ENCODE data around the gene SULT1A2.
"Not testable (repeated sequence)": the region's sequence is repeated elsewhere in the genome, so short reads cannot be mapped to it uniquely, and the experiment has no call there.

SULT1A2 gene

DNA sequence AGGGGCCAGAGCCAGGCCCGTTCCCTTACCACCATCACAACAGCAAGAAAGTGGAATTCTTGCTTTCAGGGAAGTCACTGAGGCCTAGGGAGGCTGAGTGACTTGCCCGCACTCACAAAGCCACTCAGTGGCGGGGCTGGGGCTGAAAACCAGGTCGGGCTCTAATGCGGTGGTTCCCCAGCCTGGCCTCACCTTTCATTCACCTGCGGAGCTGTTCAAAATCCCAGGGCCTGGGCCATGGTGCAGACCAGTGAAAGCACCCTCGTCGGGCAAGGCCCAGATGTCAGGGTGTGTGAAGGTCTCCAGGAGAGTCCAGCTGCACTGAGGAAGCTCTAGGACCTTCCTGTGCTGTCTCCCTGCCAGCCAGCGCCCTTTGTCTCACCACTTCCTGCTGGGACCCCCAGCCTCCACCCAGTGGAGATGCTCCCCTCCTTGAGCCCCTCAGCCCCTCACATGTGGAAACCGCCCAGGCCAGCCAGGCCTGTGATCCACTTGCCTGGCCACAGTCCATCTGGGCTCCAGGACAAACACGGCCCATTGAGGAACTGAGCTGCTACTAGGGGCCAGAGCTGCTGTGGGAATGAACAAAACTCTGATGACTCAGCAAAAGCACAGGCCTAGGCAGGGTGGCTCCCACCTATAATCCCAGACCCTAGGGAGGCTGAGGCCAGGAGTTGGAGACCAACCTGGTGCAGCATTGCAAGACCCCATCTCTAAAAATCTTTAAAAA, 12.2 kb upstream of the SULT1A2 start:
- not testable (repeated sequence) for DNase-seq

DNA sequence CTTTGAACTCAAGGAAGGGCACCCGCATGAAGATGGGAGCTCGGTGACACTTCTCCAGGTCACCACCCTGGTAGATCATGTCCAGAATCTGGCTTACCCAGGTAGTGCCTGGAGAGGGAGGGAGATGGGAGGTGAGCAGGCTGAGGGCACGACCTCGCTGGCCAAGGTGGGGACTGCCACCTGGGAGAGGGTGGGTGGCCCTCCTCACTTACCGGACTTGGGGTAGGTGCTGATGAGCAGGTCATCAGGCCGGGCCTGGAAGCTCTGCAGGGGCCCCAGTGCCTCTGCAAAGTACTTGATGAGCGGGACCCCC, 11.6 kb upstream of the SULT1A2 start:
- not testable (repeated sequence) for DNase-seq

DNA sequence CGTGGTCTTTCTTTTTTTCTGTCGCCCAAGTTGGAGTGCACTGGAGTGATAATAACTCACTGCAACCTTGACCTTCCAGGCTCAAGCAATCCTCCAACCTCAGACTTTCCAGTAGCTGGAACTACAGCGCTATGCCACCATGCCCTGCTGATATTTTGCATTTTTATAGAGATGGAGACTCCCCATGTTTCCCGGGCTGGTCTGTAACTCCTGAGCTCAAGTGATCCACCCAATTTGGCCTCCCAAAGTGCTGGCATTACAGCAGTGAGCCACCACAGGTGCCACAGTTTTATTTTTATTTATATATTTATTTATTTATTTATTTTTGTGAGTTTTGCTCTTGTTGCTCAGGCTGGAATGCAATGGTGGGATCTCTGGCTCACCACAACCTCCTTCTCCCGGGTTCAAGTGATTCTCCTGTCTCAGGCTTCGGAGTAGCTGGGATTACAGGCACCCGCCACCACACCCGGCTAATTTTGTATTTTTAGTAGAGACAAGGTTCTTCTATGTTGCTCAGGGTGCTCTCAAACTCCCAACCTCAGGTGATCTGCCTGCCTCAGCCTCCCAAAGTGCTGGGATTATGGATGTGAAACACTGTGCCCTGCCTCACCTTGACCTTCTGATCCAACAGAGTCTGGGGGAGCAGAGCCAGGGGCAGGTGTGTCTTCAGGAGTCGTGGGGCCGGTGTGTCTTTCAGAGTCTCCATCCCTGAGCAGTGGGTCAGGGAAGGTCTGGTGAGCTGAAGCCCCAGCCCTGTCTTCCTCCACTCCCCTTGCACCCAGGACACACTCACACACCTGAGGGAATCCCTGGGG, 11.0 kb upstream of the SULT1A2 start:
- not testable (repeated sequence) for DNase-seq

- no peak for DNase-seq
Measured at GRCh38 chr16:28607116-28607623, 10.3 kb upstream of the SULT1A2 start.

- no peak for DNase-seq
Measured at GRCh38 chr16:28606291-28607115, 9.7 kb upstream of the SULT1A2 start.

DNA sequence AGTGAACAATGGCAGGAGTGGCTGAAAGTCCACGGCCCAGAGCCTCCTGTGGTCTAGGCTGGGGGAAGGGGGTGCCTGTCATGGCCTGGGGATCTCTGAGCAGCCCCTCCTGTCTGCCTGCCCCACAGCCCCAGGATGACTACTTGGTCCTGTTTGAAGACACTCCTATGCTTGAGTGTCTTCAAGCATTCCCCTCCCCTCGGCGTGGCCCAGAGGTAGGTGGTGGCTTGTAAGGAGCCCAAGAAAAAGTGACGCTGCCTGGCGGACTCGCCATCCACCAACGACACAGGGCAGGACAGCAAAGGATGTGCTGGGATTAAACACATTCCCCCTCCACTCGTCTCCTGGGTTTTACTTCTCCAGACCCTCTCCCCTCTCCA, 7.3 kb upstream of the SULT1A2 start:
- no peak for DNase-seq

- DNase-seq: no peak
Measured at GRCh38 chr16:28603381-28604185, 6.7 kb upstream of the SULT1A2 start.

DNA sequence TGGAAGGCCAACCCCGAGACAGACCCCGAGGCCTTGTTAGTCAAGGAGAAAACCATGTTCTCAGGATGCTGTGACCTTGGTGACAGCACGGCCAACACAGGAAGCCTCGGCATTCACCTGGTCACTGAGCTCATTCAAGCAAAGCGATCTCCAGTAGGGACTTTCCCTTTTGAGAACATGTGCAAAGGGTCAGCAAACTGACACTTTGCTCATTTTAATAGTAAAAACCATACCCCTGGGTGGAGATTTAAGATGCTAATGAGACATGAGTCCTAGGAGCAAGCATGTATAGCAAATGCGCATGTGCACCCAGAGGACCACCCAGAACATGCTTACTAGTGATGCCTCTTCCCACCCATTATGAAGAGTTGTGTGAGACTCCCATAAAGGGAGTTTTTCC, 5.7 kb upstream of the SULT1A2 start:
- DNase-seq: no peak

GRCh38 chr16:28602062-28602461, 5.2 kb upstream of the SULT1A2 start:
- DNase-seq: not testable (repeated sequence)

DNA sequence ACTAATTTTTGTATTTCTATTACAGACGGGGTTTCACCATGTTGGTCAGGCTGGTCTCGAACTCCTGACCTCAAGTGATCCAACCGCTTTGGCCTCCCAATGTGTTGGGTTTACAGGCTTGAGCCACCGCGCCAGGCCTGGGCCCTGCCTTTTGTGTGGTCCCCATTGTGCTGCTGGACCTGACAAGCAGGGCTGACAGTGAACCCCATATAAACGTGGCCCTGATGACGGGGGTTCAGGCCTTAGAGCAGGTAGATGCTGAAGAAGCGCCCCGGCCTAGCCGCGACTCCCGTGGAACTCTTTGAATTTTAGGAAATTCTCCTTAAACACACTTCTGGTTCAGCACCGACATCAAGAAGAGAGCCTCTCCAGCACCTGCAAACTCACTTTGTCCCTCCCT, 4.7 kb upstream of the SULT1A2 start:
- DNase-seq: not testable (repeated sequence)

- DNase-seq: not testable (repeated sequence)
Measured at GRCh38 chr16:28600965-28601364, 4.1 kb upstream of the SULT1A2 start.

- DNase-seq: not testable (repeated sequence)
Measured at GRCh38 chr16:28599377-28600285, 2.8 kb upstream of the SULT1A2 start.

GRCh38 chr16:28597692-28598261, 927 bp upstream of the SULT1A2 start:
- DNase-seq: no peak

GRCh38 chr16:28596115-28596630, 677 bp downstream of the SULT1A2 start:
- no peak for DNase-seq

DNA sequence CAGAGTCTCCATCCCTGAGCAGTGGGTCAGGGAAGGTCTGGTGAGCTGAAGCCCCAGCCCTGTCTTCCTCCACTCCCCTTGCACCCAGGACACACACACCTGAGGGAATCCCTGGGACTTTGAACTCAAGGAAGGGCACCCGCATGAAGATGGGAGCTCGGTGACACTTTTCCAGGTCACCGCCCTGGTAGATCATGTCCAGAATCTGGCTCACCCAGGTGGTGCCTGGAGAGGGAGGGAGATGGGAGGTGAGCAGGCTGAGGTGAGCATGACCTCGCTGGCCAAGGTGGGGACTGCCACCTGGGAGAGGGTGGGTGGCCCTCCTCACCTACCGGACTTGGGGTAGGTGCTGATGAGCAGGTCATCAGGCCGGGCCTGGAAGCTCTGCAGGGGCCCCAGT, 1.4 kb downstream of the SULT1A2 start:
- not testable (repeated sequence) for DNase-seq

DNA sequence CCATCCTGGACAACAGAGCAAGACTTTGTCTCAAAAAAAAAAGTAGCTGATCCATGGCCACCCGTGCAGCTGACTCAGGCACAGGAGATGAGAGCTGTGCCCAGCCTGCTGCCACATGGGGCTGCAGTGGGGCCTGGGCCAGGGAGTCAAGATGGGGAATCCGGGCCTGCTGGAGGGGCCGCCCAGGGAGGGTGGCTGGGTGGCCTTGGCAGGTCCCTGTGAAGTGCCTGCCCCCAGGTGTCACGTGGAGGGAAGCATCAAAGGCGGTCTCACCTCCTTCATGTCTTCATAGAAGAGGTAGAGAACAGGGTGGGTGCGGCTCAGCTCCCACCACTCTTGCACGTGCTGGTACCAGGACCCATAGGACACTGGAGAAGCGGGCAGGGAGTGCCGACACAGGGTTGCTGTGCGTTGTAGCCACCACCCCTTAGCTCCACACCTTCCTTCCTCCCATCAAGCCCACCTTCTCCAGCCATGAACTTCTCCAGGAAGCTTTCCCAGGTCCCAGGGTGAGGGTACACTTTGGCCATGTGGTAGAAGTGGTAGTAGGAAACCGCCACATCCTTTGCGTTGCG, 3.8 kb downstream of the SULT1A2 start:
- no peak for DNase-seq

DNA sequence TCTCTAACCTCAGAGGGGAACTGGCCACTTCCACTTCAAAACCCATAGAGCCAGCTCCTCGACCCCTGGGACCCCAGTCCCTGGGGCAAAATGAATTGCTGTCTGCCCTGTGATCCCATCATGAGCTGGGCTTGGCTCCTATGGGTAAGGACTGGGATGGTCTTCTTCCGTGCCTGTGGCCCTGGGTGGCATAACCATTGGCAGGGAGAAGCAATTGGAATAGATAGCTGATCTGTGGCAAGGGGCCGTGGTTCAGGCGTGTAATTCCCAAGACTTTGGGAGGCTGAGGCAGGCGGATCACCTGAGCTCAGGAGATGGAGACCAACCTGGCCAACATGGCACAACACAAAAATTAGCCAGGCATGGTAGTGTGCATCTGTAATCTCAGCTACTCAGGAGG, 4.3 kb downstream of the SULT1A2 start:
- no peak for DNase-seq

DNA sequence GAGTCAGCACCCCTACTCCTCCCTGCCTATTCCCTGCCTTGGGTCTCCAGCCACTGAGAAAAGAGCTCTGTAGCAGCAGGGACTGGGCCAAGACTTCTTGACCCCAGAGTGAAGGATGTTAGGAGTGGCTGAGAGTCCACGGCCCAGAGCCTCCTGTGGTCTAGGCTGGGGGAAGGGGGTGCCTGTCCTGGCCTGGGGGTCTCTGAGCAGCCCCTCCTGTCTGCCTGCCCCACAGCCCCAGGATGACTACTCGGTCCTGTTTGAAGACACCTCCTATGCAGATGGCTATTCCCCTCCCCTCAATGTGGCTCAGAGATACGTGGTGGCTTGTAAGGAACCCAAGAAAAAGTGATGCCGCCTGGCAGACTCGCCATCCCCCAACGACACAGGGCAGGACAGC, 5.5 kb downstream of the SULT1A2 start:
- DNase-seq: no peak

GRCh38 chr16:28590384-28591340, 6.2 kb downstream of the SULT1A2 start:
- DNase-seq: no peak

Measured in NCI-H226 (cell line).